ENCODE data around the gene ZNF493.

The ZNF493 gene

DNA sequence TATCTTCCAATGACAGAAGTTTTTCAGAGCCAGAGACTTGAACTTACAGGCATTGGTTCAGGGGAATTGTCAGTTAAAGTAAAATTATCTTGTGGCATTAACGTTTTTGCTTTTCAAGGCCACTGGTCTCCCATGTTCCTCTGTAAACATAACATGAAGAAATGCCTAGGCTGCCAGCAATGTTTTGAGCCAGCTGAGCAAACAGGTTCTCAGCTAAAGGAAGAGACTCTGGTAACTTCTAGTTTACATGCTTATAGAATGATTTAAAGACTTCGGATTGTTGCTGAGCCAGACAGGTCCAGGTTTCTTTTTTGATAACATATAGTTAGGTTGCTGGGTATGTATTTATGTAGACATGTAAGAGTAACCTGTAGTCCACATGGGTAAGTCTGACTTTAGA, 35.7 kb downstream of the ZNF493 start:
- in situ Hi-C loops (cut with MboI; ENCODE audit: low sequenced_read_pairs, unreplicated experiment), result no loop called here
- TF ChIP-seq CTCF (IDR thresholded peaks at IDR 0.05; ENCODE audit: borderline replicate concordance, control extremely low read depth, extremely low read depth, insufficient read depth, missing control alignments), result no peak
- DNase-seq (ENCODE audit: low spot score), result no peak

DNA sequence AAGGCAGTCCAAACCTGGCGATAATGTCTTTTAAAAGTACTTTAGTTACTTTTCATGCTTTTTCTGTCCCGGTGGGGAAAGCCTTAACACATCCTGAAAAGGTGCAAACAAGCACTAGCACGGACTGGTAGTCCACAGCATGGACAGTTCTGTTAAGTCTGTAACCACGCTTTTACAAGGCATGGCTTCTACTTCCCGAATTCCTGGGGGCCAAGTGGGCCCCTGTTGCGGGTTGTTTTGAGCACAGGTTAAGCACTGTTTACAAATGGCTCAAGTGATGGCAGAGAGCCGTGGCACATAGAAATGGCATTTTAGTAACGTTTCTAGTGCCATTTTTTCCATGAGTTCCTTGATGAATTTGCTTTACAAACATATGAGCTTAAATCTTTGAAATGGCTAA, 37.6 kb downstream of the ZNF493 start:
- DNase-seq (ENCODE audit: low spot score), result no peak
- TF ChIP-seq CTCF (IDR thresholded peaks at IDR 0.05; ENCODE audit: borderline replicate concordance, control extremely low read depth, extremely low read depth, insufficient read depth, missing control alignments), result no peak
- in situ Hi-C loops (cut with MboI; ENCODE audit: low sequenced_read_pairs, unreplicated experiment), result no loop called here

GRCh38 chr19:21434967-21435544, 38.1 kb downstream of the ZNF493 start:
- TF ChIP-seq CTCF (IDR thresholded peaks at IDR 0.05; ENCODE audit: borderline replicate concordance, control extremely low read depth, extremely low read depth, insufficient read depth, missing control alignments), result no peak
- no peak for DNase-seq (ENCODE audit: low spot score)
- in situ Hi-C loops (cut with MboI; ENCODE audit: low sequenced_read_pairs, unreplicated experiment), result no loop called here

GRCh38 chr19:21439201-21439751, 42.3 kb downstream of the ZNF493 start:
- in situ Hi-C loops (cut with MboI; ENCODE audit: low sequenced_read_pairs, unreplicated experiment), result no loop called here
- no peak for DNase-seq (ENCODE audit: low spot score)
- TF ChIP-seq CTCF (IDR thresholded peaks at IDR 0.05; ENCODE audit: borderline replicate concordance, control extremely low read depth, extremely low read depth, insufficient read depth, missing control alignments), result no peak

GRCh38 chr19:21440321-21440720, 43.4 kb downstream of the ZNF493 start:
- TF ChIP-seq CTCF (IDR thresholded peaks at IDR 0.05; ENCODE audit: borderline replicate concordance, control extremely low read depth, extremely low read depth, insufficient read depth, missing control alignments), result no peak
- no peak for DNase-seq (ENCODE audit: low spot score)
- in situ Hi-C loops (cut with MboI; ENCODE audit: low sequenced_read_pairs, unreplicated experiment), result no loop called here

DNA sequence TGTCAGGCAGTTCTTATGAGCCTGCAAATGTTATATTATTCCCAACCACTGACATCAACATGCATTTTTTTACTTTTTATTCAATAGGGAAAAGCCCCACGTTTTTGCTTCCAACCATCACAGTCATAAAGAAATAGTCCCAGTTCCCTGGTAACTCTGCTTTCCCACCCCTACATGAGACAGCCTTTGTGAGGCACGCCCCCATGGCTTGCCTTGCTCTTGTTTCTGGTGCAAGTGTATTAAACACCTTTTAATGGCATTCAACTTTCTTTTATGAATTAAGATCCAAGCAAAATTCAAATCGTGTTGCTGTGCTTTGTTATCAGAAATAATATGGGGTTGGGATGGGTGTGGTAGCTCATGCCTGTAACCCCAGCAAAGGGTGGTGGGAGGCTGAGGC, 54.3 kb downstream of the ZNF493 start:
- in situ Hi-C loops (cut with MboI; ENCODE audit: low sequenced_read_pairs, unreplicated experiment), result no loop called here
- no peak for TF ChIP-seq CTCF (IDR thresholded peaks at IDR 0.05; ENCODE audit: borderline replicate concordance, control extremely low read depth, extremely low read depth, insufficient read depth, missing control alignments)

More for the DNA sequence above, 54.3 kb downstream of the ZNF493 start:
- DNase-seq (ENCODE audit: low spot score), result no peak
